ENCODE measurements around the gene MICU2. TPM values are rescaled to one million over a fixed set of nuclear protein-coding genes. Genes with fewer than 3 reads are reported as not detected.

MICU2 gene
- total and polyA plus RNA-seq, 10 of the 15 experiments (the other 5 are each of a cell fraction or from before 2014, with no cell fraction given), result 17.7 to 56.6 (median 43.8) TPM

- peak; percentile 88 to 98 (median 98) for TF ChIP-seq CTCF (IDR thresholded peaks at IDR 0.05 in 2 of 3, conservative IDR thresholded peaks at IDR 0.05 in 1 of 3; ENCODE audit: control insufficient read depth in 2 of 3, extremely low read depth in 1 of 3, insufficient read depth in 1 of 3, low read depth in 3 of 3, low read length in 3 of 3)
- no peak for TF ChIP-seq STAT3 (IDR thresholded peaks at IDR 0.05; ENCODE audit: low read depth, low read length)
- TF ChIP-seq PML (IDR thresholded peaks at IDR 0.05; ENCODE audit: low read length), result no peak
- no peak for TF ChIP-seq USF2 (IDR thresholded peaks at IDR 0.05; ENCODE audit: borderline replicate concordance, low read depth, low read length)
- no peak for TF ChIP-seq NFXL1 (IDR thresholded peaks at IDR 0.05; ENCODE audit: borderline replicate concordance)
- TF ChIP-seq SMC3 (IDR thresholded peaks at IDR 0.05; ENCODE audit: borderline replicate concordance, low read length), result peak; percentile 75
- TF ChIP-seq FOXK2 (IDR thresholded peaks at IDR 0.05), result no peak
- TF ChIP-seq RELA (IDR thresholded peaks at IDR 0.05; ENCODE audit: borderline replicate concordance, partially characterized antibody), result no peak
- TF ChIP-seq CUX1 (IDR thresholded peaks at IDR 0.05; ENCODE audit: insufficient replicate concordance, low read depth, low read length), result no peak
- TF ChIP-seq RB1 (IDR thresholded peaks at IDR 0.05; ENCODE audit: borderline replicate concordance), result no peak; the same call in 1 of the 2 replicates
- 0 out of 4 replicates have a peak, but pooled peaks of 1 of the 2 experiments have one; percentile 5 for TF ChIP-seq SRF (IDR thresholded peaks at IDR 0.05; ENCODE audit: low read depth in 2 of 2, low read length in 2 of 2)
- TF ChIP-seq MEF2A (IDR thresholded peaks at IDR 0.05; ENCODE audit: insufficient read depth, low read depth, low read length), result no peak
- TF ChIP-seq, protein P1, sequence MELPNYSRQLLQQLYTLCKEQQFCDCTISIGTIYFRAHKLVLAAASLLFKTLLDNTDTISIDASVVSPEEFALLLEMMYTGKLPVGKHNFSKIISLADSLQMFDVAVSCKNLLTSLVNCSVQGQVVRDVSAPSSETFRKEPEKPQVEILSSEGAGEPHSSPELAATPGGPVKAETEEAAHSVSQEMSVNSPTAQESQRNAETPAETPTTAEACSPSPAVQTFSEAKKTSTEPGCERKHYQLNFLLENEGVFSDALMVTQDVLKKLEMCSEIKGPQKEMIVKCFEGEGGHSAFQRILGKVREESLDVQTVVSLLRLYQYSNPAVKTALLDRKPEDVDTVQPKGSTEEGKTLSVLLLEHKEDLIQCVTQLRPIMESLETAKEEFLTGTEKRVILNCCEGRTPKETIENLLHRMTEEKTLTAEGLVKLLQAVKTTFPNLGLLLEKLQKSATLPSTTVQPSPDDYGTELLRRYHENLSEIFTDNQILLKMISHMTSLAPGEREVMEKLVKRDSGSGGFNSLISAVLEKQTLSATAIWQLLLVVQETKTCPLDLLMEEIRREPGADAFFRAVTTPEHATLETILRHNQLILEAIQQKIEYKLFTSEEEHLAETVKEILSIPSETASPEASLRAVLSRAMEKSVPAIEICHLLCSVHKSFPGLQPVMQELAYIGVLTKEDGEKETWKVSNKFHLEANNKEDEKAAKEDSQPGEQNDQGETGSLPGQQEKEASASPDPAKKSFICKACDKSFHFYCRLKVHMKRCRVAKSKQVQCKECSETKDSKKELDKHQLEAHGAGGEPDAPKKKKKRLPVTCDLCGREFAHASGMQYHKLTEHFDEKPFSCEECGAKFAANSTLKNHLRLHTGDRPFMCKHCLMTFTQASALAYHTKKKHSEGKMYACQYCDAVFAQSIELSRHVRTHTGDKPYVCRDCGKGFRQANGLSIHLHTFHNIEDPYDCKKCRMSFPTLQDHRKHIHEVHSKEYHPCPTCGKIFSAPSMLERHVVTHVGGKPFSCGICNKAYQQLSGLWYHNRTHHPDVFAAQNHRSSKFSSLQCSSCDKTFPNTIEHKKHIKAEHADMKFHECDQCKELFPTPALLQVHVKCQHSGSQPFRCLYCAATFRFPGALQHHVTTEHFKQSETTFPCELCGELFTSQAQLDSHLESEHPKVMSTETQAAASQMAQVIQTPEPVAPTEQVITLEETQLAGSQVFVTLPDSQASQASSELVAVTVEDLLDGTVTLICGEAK (IDR thresholded peaks at IDR 0.05; ENCODE audit: borderline replicate concordance), result no peak
- no peak for TF ChIP-seq ZNF384 (IDR thresholded peaks at IDR 0.05; ENCODE audit: borderline replicate concordance, low read depth, low read length)
- TF ChIP-seq ZBED1 (IDR thresholded peaks at IDR 0.05; ENCODE audit: borderline replicate concordance), result no peak
Observed at GRCh38 chr13:21476893-21477472, 127.0 kb downstream of the MICU2 start (continued).

Measured in GM12878 (cell line).